ENCODE results near the gene OSR1.

Gene OSR1

DNA sequence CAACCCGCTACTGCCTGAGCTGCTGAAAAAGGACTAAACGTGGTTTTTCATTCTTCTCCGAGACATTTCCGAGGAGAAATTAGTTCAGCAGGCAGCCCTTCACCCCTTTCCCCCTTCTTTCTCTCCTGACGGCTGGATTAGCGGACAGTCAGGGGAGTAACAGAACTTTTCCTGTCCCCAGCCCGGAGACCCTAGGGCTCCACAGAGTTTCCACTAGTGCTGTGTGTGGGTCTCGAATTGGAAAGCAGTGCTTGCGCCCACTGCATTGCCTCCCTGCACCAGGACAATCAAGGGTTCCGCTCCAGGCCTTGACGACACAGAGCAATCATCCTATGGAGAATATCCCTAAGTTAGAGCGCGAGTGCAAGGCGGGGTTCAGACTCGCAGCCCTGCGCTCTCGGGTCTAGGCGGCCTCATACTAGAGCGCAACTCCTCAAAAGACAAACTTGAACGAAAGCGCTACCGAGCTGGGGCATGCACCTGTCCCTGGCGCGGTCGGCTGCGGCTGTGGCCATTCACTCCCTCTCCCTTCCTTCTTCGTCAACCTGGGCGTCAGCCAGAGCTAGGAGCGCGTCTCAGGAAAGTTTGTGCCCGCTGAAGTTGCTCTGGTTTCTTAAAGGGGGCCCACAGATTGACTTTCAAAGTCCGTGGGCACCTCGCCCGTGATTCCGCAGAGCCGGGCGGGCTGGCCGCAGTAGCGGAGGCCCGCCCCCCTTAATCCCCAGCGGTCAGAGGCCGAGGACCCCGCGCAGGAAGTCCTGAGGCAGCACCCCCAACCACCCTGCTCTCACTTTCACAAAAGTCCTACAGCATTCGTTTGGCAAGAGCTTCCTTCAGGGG, 801 bp downstream of the OSR1 start:
- no peak for DNase-seq

DNA sequence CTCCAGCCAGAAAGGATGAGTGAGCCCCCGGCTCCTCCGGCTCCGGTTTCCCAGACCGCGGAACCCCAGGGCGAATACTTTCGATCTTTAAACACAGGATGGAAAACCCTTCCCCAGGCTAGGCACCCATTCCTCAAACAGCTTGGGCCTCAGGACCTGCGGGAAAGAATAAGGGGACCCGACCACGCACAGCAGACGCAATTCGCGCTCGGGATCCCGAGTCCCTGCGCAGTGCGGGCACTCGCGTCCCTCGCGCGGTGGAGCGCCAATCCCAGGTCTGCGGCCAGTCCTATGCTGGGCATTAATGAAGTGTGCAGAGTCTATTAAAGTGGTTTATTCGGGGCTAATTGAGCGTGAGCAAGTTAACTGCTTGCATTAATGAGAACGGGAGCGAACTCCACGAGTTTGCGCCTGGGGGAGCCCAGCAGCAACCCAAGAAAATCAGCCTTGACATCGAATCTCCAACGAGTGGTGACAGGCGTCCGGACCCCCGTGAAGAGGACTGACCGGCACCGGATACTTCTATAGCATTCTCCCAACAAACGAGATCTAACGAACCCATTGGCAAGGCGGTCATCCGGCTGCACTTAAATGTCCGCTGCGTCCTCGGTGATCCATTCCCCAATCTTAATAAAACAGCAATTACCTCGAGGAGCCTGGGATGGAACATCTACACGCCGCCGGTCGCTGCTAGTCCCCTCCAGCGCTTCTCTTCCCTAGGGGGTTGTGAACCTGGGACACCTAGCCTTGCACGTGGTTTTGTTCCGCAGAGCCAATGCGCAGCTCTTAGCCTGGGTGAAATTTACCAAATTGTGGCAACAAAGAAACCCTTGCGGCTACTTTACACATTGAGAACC, 1.6 kb downstream of the OSR1 start:
- no peak for DNase-seq

DNA sequence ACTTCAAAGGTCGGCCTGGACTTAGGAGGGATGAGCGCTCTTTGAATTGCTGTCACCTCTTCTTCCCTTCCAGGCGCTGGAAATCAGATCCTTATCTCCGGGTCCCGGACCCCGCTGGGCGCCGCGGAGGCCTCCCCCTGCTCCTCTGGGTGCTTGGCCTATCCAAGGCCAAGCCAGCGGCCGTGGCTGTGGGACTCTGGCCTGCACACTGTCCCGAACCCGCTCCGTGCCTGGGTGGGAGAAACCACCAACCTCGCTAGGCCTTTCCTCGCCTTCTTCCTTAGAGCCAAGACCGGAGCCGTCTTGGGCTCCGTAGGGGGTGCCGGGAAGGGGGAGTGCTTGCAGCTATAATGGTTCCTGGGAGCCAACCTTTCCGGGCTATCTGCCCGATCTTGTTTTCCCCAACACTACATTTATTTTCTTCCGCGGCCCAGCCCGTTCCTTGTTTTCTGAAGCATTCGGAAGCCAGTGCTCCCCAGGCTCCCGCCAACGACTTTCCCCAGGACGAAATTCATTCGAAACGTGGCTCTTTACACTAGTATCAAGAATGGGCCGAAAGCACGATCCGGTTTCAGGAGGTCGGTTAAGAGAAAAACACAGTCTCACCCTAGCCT, 2.4 kb downstream of the OSR1 start:
- no peak for DNase-seq

DNA sequence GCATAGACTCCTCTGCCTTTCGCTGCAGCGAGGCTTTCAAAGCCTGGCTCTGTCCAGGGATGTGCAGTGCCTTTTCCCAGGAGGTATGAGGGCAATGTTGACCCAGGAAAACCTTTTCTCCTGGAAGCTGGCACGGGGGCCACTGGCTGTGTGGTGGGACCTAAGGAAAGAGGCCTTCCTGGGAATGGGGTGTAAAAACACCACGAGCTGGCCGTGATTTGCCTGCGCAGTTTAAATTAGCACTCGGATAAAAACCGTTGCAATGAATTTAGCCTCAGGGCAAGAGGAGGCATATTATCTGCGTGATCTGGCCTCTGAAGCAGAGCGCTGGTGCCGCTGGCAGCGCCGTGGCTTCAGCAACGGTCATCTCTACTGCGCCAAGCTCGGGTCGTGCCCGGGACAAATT, 3.0 kb downstream of the OSR1 start:
- no peak for DNase-seq

DNA sequence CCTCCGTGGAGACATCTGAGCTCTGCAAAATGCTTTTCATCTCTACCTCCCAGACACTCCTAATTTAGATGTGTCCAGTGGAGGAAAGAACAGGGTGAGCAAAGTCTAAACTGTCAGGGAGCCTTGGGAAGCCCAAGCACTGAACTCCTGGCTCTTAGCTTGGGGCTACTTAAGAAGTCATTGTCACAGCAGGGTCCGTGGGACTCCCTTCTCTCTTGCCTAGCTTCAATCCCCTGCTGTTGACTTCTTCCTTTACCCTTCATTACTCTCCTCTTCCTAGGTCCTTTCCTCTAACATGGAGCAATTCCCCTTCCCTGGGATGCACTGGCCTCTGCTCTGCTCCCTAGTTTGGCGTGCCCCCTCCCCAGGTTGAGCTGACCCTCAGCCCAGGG, 3.4 kb downstream of the OSR1 start:
- DNase-seq = no peak

DNA sequence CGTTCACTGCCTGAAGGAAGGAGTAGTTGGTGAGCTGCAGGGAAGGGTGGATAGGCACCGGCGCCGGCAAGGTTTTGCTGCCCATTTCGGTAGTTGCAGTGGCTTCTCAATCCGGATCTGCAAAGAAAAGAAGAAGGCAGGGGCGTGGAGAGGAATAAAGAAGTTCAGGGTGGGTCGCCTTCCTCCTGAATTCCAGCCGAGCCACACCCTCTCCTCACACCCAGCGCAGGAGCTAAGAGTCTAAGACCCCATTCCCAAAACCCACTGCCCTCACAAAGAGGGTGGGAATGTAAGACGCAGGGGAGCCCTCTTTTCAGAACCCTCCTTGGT, 4.7 kb downstream of the OSR1 start:
- DNase-seq = no peak

DNA sequence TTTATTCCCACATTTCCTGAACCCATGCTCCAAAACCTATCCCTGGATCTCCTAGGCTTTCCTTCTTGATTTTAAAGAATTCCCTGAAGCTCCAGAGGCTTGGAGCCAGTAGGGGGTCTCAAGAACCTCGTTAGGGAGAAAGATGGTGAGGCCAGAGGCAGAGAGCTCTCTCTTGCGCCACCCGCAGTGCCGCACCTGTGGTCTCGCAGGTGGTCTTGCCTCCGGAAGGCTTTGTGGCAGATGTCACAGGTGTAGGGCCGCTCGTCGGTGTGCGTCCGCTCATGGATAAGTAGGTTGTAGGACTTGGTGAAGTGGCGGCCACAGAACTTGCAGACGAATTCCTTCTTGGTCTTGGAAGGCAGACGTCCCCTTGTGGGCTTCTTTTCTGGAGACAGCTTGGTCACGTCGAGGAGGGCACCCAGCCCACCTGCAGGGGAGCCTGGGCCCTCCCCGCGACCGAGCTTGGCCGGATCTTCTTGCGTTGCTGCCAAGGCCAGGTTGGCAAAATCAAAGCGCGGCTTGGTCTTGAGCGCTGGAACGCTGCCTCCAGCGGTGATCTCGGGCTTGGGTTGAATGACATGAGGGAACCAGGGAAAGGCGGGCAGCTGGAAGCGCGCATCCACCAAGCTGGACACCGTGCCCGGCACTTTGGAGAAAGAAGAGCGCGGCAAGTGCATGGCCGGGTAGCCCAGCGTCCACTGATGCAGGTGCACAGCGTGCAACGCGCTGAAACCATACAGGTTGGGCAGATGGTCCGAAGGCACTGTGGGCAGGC, 5.3 kb downstream of the OSR1 start:
- no peak for DNase-seq

DNA sequence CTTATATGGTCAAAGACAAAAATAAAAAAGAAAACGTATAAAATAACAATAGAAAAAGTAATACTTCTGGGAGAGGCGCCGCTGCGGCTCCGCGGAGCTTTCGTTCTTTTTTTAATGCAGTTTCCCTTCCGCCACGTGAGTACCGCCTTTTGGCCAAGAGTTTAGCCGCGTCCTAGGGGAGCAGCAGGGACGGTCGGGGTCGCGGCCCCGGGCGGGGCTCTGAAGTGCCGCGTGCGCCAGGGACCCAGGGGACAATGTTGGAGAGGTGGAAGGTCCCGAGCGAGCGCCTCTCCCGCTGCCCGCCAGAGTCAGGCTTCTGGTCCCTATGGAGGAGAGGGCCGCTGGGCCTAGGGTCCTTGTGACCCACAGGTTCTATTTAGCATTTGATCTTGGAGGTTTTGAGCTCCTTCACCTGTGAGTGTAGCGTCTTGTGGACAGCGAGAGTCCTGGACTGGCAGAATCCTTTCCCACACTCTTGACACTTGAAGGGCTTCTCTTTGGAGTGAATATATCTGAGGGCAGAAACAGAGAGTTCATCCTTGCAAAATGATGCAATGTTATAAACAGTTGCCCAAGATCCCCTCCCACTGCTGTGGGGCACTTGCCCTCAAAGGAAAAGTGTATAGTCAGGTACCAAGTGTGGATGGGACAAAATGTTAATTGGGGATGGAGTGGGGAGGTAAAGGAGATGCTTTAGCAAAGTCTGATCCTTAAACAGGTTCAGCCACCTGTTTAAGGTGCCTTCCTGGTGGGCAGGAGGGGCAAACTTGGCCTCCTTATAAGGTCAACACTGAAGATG, 6.3 kb downstream of the OSR1 start:
- DNase-seq = no peak

DNA sequence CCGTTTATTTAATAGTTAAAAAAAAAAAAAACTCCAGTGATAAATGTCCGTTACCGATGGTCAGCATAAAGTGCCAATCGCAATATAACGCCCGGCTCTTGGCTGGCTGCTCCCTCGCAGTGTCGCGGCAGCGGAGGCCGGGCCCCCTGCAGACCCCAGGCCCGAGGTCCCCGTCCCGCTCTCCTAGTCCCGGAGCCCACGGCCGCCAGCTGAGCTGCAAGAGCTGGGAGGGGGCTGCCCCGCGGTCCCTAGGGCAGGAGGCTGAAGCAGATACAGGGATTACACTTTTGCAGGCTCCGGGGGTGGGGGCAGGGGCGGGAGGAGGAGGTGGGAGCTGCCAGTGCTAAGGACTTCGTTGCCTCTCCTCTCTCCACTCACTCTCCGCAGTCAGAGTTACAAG, 6.9 kb downstream of the OSR1 start:
- no peak for DNase-seq

DNA sequence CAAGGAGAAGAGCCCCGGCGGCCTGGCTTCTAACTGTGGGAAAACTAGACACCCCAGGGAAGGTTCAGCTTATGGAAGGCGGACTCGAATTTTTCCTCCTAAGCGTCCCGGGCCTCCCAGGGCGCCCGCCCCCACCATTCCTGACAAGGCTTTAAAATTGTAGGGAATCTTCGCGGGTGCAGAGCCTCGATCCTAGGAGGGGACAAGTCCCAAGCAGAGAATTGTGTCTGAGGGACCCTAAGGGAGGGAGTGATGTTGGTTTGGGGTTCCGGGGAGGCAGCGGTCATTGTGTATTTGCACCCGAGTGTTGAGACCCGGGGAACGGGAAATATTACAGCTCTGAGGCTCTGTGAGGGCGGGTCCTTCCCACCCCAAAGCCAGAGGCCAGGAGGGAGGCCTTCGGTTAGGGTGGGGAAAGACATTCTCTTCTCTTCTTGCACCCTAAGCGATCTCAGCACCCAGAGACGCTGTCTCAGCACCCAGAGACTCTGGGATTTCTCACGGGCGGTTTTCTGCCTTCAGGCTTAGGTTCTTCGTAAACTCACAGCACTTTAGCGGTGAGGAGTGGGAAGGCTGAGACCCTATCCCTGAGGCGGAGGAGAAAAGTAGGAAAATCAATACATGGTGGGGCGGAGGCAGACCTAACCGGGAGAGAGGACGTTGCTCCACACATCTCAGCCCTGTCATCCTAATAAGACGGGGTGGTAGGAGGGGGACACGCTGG, 7.6 kb downstream of the OSR1 start:
- DNase-seq = no peak

DNA sequence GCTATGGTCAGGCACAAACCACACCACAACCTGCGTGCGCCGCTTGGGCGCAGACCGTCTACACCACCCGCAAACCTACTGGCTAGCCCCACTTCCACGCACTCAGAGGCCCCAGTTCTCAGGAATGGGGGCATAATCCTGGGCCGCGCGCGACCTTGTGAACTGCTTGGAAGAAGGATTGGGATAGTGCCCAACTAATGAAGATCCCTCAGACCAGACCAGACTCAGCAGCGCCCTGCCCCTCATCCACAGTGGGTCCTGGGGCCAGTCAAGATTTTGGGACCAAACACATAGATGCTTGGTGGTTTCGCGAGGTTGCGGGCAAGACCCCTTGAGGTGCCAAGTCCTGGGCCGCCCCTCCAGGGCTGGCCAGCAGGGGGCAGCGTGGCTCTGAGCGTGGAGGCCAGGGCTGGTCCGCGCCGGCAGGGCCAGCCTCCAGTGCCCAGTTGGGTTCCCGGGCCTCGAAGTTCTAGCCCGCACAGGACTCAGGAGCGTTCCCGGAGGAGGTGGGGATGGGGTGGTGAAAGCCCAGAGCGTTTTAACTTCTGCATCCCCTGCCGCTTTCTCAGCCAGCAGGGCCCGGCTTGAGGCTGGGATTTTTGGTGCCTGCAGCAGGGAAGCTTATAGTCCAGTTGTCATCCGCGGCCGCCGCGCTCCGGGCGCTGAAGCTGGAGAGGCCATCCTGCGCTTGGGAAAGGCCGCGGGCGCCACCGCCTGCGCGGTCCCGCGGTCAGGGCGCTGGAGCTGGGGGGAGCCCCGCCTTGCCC, 8.3 kb downstream of the OSR1 start:
- no peak for DNase-seq

DNA sequence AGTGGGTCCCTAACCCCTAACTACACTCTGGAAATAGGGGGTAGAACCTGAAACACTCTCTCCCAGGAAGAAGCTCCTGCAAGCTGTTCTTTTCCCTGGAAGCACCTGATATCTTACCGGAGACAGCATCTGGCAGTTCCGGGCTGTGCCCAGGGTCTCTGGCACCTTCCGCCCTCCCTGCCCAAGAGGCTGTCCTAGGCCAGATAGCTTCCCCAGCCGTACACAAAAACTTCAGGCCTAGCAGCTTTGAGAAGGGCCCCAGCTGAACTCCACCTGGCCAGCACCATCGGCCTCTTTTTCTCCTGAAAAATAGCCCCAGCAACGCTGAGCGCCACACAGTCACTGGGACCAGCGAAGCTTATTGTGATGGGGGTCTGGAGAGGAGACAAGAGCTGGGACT, 9.7 kb downstream of the OSR1 start:
- DNase-seq = no peak

DNA sequence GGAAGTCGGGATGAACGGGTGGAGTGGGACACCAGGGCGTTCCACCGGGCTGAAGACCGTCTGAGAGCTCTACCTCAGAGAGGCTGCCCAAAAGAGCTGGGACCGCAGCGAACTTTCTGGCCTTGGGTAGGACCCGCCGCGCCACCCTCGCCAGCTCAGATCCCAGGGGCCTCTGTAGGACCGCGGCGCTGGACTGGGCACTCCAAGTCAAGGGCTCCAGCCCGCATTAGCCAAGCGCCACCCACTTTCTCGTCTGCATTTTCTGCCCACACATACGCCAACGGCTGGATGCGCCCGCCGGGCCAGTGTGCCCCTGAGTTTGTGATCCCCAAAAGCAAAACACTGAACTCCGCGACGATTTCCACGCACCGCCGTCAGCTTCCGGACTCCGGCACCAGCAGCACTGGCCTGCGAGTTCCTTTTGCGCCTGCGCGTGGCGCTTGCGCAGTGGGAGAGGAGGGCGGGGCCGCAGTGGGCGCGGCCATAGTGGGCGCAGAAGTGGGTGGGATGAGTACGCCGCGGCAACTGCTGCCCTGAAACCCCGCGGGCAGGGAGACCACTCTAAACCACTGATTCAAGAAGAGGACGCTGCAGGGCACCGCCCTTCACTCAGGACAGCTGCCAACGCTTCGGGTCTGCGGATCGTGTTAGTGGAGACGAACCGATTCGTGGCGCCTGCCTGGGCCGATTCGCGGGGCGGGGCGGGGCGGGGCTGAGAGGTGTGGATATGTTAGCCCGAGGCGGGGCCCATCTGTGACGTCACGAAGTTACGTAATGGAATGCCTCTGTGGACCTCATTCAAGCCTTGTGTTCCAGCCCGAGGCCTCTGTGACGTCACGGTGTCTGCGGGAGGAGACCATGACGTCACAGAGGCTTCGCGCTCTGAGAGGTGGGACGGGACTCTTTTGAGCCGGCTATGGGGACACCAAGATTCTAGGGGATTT, 10.5 kb downstream of the OSR1 start:
- peak; percentile 98 for DNase-seq

DNA sequence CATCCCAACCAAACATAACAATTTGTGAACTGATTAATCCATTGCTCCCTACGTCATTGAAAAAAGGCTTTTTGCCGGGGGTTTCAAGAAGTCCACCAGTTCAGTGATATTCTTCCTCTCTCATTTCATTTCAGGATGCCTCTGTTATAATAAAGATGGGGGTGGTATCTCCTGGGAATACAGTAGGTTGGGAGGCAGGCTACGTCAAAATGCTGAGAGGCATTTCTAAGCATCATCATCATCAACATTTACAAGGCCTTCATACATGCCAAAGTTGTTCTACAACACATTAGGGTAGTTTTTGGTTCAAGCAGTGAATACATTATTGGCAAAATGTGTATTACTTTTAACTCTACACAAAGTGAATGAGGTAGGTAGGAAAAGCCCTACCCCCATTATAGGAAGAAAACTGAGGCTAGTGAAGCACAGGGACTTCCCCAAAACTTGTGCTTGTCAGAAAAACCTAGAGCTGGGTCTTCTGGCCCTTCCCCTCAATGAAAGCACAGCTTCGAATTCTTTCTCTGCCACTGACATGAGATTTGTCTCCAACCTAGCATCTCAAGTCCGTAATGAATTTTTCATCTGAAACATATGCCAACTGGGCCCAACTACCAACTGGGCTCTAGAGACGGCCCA, 11.3 kb downstream of the OSR1 start:
- no peak for DNase-seq

DNA sequence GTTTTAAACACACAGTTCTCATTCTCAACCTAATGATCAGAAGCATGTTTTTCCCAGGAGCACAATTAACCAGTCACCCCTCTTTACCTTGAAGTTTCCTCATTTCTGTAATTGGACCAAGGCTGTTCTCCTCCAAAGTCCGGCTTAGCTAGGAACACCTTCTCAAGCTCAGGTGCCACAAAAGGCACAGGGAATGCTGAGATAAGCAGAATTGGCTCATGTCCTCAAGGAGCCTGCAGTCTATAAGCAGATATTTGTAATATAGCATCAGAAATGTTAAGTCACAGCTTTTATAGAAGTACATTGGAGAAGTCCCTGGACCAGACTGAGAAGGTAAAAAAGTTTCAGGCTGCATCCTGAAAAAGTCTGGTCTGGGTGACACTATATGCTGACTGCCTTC, 20.7 kb downstream of the OSR1 start:
- no peak for DNase-seq

DNA sequence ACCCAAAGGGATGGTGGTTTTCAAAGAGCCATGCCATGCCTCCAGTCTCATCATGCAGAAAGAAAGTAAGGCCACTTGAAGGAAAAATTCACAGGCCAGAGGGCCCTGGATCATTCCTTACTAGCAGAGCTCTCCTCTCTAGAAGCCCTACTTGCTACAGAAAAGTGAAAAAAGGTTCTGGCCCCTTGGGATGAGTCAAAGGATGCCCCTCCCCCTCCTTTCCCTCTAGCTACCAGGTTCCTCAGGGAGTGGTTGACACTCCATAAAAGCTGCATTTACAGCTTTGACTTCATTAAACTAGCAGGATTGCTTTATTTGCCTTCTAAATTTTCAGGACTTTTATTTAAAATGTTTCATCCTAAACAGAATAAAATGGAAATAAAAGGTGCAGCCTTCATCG, 21.2 kb downstream of the OSR1 start:
- no peak for DNase-seq

DNA sequence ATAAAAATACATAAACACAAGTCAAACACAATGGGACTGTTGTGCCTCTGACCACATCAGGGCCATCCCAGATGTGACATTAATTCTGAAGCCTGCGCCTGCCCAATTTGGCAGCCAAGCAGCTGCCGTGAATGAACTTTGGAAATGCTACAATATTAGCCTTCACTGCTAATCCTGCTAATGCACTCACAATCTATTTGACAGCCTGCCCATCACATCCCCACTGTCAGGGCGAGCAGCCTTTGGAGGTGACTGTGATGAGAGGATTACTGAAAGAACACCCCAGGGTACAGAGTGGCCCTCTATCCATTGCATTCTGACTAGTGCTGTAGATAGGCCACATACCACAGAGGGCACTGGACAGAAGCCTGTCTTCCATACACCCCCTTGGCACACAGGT, 21.6 kb downstream of the OSR1 start:
- DNase-seq = no peak

DNA sequence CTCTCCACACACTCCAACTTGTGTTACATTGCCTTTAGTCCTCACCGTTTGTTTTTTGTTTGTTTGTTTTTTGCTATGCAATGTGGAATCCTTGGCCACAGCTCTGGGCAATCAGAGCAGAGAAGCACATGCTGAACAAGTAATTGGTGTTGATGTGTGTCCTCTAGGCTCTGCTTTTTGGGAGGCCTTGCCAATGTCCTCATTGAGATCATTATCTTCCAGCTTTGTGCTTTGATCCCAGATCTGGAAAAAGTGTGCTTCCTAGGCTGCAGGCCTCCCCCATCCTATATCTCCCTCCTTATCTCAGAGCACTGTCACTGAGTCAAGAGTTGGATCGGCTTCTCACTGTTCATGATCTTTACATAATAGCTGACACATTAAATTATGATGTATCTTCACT, 25.9 kb downstream of the OSR1 start:
- DNase-seq = no peak

DNA sequence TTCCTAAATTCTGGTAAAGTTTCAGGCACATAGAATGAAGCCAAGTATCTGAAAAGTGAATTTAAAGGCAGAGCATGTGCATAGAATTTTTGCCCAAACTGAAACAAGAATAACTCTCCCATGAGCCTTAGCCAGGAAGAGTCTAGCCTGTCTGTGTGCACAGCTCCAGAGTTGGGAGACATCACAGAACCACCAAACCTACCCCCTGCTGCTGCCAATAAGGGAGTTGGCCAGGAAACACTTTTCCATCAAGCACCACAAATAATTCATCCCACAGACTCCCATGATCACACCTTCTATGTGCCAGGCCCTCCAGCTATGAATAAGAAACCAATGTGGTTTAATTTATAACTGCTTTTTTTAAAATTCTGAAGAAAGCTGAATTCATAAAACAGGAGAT, 27.0 kb downstream of the OSR1 start:
- no peak for DNase-seq

All from activated effector memory CD4-positive, alpha-beta T cell treated with Interleukin-2 at 50 U/mL for 16 hours (primary cell).